H9 (cell line): ENCODE results near the gene PRKACB. TPM values are rescaled to one million over a fixed set of nuclear protein-coding genes. Genes with fewer than 3 reads are reported as not detected.
A peak's percentile ranks its signal among the peaks of the same experiment; 100 is the strongest.
"Not testable (repeated sequence)": the region's sequence is repeated elsewhere in the genome, so short reads cannot be mapped to it uniquely, and the experiment has no call there.

Experiments
- DNase-seq: peaks from one replicate; pipeline ENCODE4 v3.0.0-alpha.2; 2017
- H2AFZ ChIP-seq: one replicate; pipeline ENCODE4 v1.6.1; 2013; ENCODE audit warnings: mild to moderate bottlenecking, low read length, control low read depth, moderate library complexity
- H2AK5ac ChIP-seq: 2 replicates; pipeline ENCODE4 v1.6.1; 2013; ENCODE audit warnings: low read length, control low read depth, mixed read lengths; ENCODE audit not compliant: insufficient read length
- H2BK120ac ChIP-seq: one replicate; pipeline ENCODE4 v1.6.1; 2013; ENCODE audit warnings: low read depth, mild to moderate bottlenecking, low read length, control low read depth, inconsistent platforms; ENCODE audit not compliant: poor library complexity, severe bottlenecking
- H2BK12ac ChIP-seq: 2 replicates; pipeline ENCODE4 v1.6.1; 2013; ENCODE audit warnings: low read length, control low read depth, mixed read lengths, low read depth; ENCODE audit not compliant: insufficient read length
- H2BK15ac ChIP-seq: 2 replicates; pipeline ENCODE4 v1.6.1; 2013; ENCODE audit warnings: low read depth, low read length, control low read depth
- H2BK20ac ChIP-seq: one replicate; pipeline ENCODE4 v1.6.1; 2013; ENCODE audit warnings: low read depth, mild to moderate bottlenecking, low read length, control low read depth, inconsistent platforms; ENCODE audit not compliant: poor library complexity, severe bottlenecking
- H2BK5ac ChIP-seq: 2 replicates; pipeline ENCODE4 v1.6.1; 2013; ENCODE audit warnings: low read length, control low read depth, mixed read lengths; ENCODE audit not compliant: insufficient read length
- H3K14ac ChIP-seq: 2 replicates; pipeline ENCODE4 v1.6.1; 2013; ENCODE audit warnings: low read length, control low read depth; ENCODE audit not compliant: insufficient read depth
- H3K18ac ChIP-seq: 2 replicates; pipeline ENCODE4 v1.6.1; 2013; ENCODE audit warnings: low read depth, mild to moderate bottlenecking, mixed read lengths, low read length, control low read depth; ENCODE audit not compliant: insufficient read length
- H3K23ac ChIP-seq: 2 replicates; pipeline ENCODE4 v1.6.1; 2013; ENCODE audit warnings: low read length, control low read depth, mixed read lengths, low read depth; ENCODE audit not compliant: insufficient read length
- H3K23me2 ChIP-seq: 2 replicates; pipeline ENCODE4 v1.6.1; 2013; ENCODE audit warnings: low read depth, mild to moderate bottlenecking, mixed read lengths, low read length, control low read depth; ENCODE audit not compliant: insufficient read length, poor library complexity, severe bottlenecking
- H3K27ac ChIP-seq: 2 replicates; pipeline ENCODE4 v1.5.1; 2013; ENCODE audit warnings: low read length, control low read depth, mixed read lengths, low read depth; ENCODE audit not compliant: insufficient read length
- H3K27me3 ChIP-seq: 2 replicates; pipeline ENCODE4 v1.6.1; 2013; ENCODE audit warnings: low read length, control low read depth, inconsistent platforms; ENCODE audit not compliant: insufficient read depth
- H3K4ac ChIP-seq: 2 replicates; pipeline ENCODE4 v1.6.1; 2013; ENCODE audit warnings: low read depth, mild to moderate bottlenecking, control low read depth, inconsistent platforms, low read length, moderate library complexity
- H3K4me1 ChIP-seq: 2 replicates; pipeline ENCODE4 v1.6.1; 2013; ENCODE audit warnings: low read length, control low read depth, inconsistent platforms; ENCODE audit not compliant: insufficient read depth
- H3K4me2 ChIP-seq: 2 replicates; pipeline ENCODE4 v1.6.1; 2013; ENCODE audit warnings: low read length, control low read depth, mixed read lengths; ENCODE audit not compliant: insufficient read length, insufficient read depth
- H3K56ac ChIP-seq: 2 replicates; pipeline ENCODE4 v1.6.1; 2013; ENCODE audit warnings: low read depth, mild to moderate bottlenecking, mixed read lengths, low read length, control low read depth; ENCODE audit not compliant: insufficient read length
- H3K79me1 ChIP-seq: 2 replicates; pipeline ENCODE4 v1.6.1; 2013; ENCODE audit warnings: low read depth, mild to moderate bottlenecking, moderate library complexity, low read length, control low read depth, inconsistent platforms; ENCODE audit not compliant: insufficient read depth, poor library complexity, severe bottlenecking
- H3K79me2 ChIP-seq: 2 replicates; pipeline ENCODE4 v1.6.1; 2013; ENCODE audit warnings: low read length, control low read depth, inconsistent platforms; ENCODE audit not compliant: insufficient read depth
- H3K9ac ChIP-seq: 2 replicates; pipeline ENCODE4 v1.6.1; 2013; ENCODE audit warnings: low read length, control low read depth, mixed read lengths; ENCODE audit not compliant: insufficient read length; ENCODE audit errors: extremely low read depth
- H3K9me3 ChIP-seq: one replicate; pipeline ENCODE4 v1.6.1; 2013; ENCODE audit warnings: low read depth, low read length, inconsistent platforms; ENCODE audit not compliant: control insufficient read depth
- H3T11ph ChIP-seq: one replicate; pipeline ENCODE4 v1.6.1; 2013; ENCODE audit warnings: mild to moderate bottlenecking, low read length, control low read depth, inconsistent platforms
- H4K20me1 ChIP-seq: one replicate; pipeline ENCODE4 v1.6.1; 2013; ENCODE audit not compliant: control insufficient read depth, insufficient read length, insufficient read depth
- H4K5ac ChIP-seq: 2 replicates; pipeline ENCODE4 v1.6.1; 2013; ENCODE audit warnings: low read depth, mild to moderate bottlenecking, mixed read lengths, low read length, control low read depth; ENCODE audit not compliant: insufficient read length
- H4K8ac ChIP-seq: replicated peaks from 2 replicates; pipeline ENCODE4 v1.6.1; 2013; ENCODE audit warnings: low read length, control low read depth, mixed read lengths, low read depth; ENCODE audit not compliant: insufficient read length
- H4K91ac ChIP-seq: 2 replicates; pipeline ENCODE4 v1.6.1; 2013; ENCODE audit warnings: low read depth, mild to moderate bottlenecking, moderate library complexity, mixed read lengths, low read length, control low read depth; ENCODE audit not compliant: insufficient read length
- H3K27ac Mint-ChIP-seq, 3 experiments: 2 replicates in 2 of 3; 3 replicates in 1 of 3; pipeline ENCODE4 v1.8.0; 2020 to 2021; ENCODE audit warnings: mixed read lengths in 3 of 3, mild to moderate bottlenecking in 1 of 3, moderate library complexity in 1 of 3
- H3K27me3 Mint-ChIP-seq: 2 replicates; pipeline ENCODE4 v1.8.0; 2021; ENCODE audit warnings: low read depth, mild to moderate bottlenecking, moderate library complexity, mixed read lengths
- H3K36me3 Mint-ChIP-seq, 3 experiments: 2 replicates in 2 of 3; 3 replicates in 1 of 3; pipeline ENCODE4 v1.8.0; 2020 to 2021; ENCODE audit warnings: low read depth in 3 of 3, mixed read lengths in 3 of 3; ENCODE audit not compliant: insufficient read depth in 1 of 3
- H3K4me1 Mint-ChIP-seq, 2 experiments: 2 replicates each; pipeline ENCODE4 v1.8.0; 2020; ENCODE audit warnings: mixed read lengths in 2 of 2
- H3K4me3 Mint-ChIP-seq, 2 experiments: 2 replicates in 1 of 2; 3 replicates in 1 of 2; pipeline ENCODE4 v1.8.0; 2020 to 2021; ENCODE audit warnings: mild to moderate bottlenecking in 2 of 2, mixed read lengths in 2 of 2, moderate library complexity in 1 of 2
- H3K9me3 Mint-ChIP-seq, 2 experiments: 2 replicates in 1 of 2; 3 replicates in 1 of 2; pipeline ENCODE4 v1.8.0; 2020; ENCODE audit warnings: mild to moderate bottlenecking in 2 of 2, mixed read lengths in 2 of 2, moderate library complexity in 1 of 2
- WGBS: extraction: QIAGEN DNeasy Blood & Tissue Kit; methylation state at CpG from one replicate; pipeline ENCODE4 v1.1.7; 2013; ENCODE audit warnings: missing lambda C conversion rate, low lambda C conversion rate, mixed read lengths; ENCODE audit not compliant: insufficient read length; ENCODE audit errors: extremely low coverage; 5-methylcytosine and 5-hydroxymethylcytosine counted together
- total RNA-seq: library from RNA; stranded (reverse); gene quantifications from 2 replicates; pipeline ENCODE4 v1.2.1, GENCODE V29; 2021
- TF ChIP-seq, protein P1 (sequence below): fragments of 200-600 bp; sonication (generic); conservative IDR thresholded peaks from 3 replicates; pipeline ENCODE4 v1.8.0; 2021; ENCODE audit warnings: antibody characterized with exemption, mild to moderate bottlenecking

The PRKACB gene
- total RNA-seq, 1 experiment from 2014 or later, result 20.7 TPM

DNA sequence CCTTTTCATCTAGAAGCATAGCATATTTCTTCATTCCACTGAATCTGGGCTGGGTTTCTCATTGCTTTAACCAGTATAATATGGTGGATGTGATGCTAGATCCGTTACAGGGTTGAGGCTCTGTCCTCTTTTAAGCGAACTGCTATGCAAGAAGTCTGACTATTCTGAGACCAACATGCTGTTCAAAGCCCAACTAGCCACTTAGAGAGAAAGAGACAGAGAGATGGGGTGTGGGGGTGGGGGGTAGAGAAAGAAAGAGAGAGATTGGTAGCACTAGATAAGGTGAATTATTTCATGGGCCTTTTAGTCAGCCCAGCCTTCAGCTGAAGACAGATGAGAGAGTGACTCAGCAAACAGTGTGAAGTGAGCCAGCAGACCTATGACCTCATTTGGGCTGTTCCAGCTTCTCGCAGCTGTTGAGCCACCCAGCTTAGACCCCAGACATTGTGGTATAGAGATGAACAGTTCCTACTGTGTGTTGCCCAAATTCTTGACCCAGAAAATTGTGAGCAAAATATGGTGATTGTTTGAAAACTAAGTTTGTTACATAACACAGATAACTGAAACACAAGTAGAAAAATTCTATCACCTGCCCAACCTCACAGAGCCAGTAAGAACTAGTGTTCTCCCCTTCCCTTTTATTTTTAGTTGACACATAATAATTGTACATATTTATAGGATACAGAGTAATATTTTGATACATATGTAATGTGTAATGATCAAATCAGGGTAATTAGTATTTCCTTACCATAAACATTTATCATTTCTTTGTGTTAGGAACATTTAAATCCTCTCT lies 40.7 kb upstream of the PRKACB start:
- Histone ChIP-seq H3T11ph (no peak overlapping the region), H2BK5ac (peak overlapping the region; percentile 39), H3K23ac (no peak overlapping the region), H2BK12ac (no peak overlapping the region), H3K79me1 (no peaks in the 10 kb centered on the region), H4K20me1 (no peaks in the 10 kb centered on the region), H2BK15ac (no peak overlapping the region), H3K23me2 (no peaks in the 10 kb centered on the region), H3K27ac (no peak overlapping the region), H3K4me2 (no peak overlapping the region), H3K4me1 (no peaks in the 10 kb centered on the region; the same call in 1 of the 2 replicates), H3K79me2 (no peaks in the 10 kb centered on the region), H4K91ac (no peak overlapping the region), H2AFZ (no peak overlapping the region), H4K8ac (no peak overlapping the region), H3K18ac (no peak overlapping the region), H3K9me3 (no peaks in the 10 kb centered on the region), H3K14ac (peak overlapping the region; percentile 31; the same call in 1 of the 2 replicates), H2BK20ac (no peak overlapping the region), H3K4ac (no peak overlapping the region), H3K9ac (no peak overlapping the region), H2AK5ac (no peak overlapping the region), H4K5ac (no peak overlapping the region), H3K27me3 (no peaks in the 10 kb centered on the region), H3K56ac (no peak overlapping the region), H2BK120ac (no peak overlapping the region)
- H3K4me3 Mint-ChIP-seq, result no peak overlapping the region
- TF ChIP-seq, protein P1, sequence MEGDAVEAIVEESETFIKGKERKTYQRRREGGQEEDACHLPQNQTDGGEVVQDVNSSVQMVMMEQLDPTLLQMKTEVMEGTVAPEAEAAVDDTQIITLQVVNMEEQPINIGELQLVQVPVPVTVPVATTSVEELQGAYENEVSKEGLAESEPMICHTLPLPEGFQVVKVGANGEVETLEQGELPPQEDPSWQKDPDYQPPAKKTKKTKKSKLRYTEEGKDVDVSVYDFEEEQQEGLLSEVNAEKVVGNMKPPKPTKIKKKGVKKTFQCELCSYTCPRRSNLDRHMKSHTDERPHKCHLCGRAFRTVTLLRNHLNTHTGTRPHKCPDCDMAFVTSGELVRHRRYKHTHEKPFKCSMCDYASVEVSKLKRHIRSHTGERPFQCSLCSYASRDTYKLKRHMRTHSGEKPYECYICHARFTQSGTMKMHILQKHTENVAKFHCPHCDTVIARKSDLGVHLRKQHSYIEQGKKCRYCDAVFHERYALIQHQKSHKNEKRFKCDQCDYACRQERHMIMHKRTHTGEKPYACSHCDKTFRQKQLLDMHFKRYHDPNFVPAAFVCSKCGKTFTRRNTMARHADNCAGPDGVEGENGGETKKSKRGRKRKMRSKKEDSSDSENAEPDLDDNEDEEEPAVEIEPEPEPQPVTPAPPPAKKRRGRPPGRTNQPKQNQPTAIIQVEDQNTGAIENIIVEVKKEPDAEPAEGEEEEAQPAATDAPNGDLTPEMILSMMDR, result no peak
- WGBS, result no CpG with 5 or more reads among the region's 3 CpGs
- peak overlapping the region; percentile 14 to 95 (median 94); a peak in 6 of 7 replicates for H3K27ac Mint-ChIP-seq
- DNase-seq, result peak; percentile 46
- H3K9me3 Mint-ChIP-seq, result peaks cover 8 to 9% of the 10 kb centered on the region in 2 experiments; a peak in 4 of 5 replicates
- H3K36me3 Mint-ChIP-seq, result peaks cover 0 to 12% (median 11%) of the 10 kb centered on the region in 3 experiments; a peak in 6 of 7 replicates
- peaks cover 25 to 31% of the 10 kb centered on the region in 2 experiments for H3K4me1 Mint-ChIP-seq
- H3K27me3 Mint-ChIP-seq, result no peaks in the 10 kb centered on the region

- H3K27ac ChIP-seq, H3K4me2 ChIP-seq: not testable (repeated sequence)
These were observed 36.5 kb upstream of the PRKACB start for GRCh38 chr1:84107538-84107937.

More at GRCh38 chr1:84107538-84107937, 36.5 kb upstream of the PRKACB start:
- not testable (repeated sequence) for H3K23ac ChIP-seq, DNase-seq, H2BK12ac ChIP-seq, H2BK5ac ChIP-seq, H3K27me3 ChIP-seq, H3K9me3 Mint-ChIP-seq, H2BK15ac ChIP-seq, H3K27me3 Mint-ChIP-seq, H2BK120ac ChIP-seq, H4K20me1 ChIP-seq, H3T11ph ChIP-seq, H3K23me2 ChIP-seq, H2AFZ ChIP-seq, H3K18ac ChIP-seq, H3K56ac ChIP-seq, H3K4me1 ChIP-seq, H3K9ac ChIP-seq, H4K91ac ChIP-seq, H3K14ac ChIP-seq, H3K27ac Mint-ChIP-seq, H2BK20ac ChIP-seq, H2AK5ac ChIP-seq, H3K79me2 ChIP-seq, H3K79me1 ChIP-seq, H3K9me3 ChIP-seq, H3K4ac ChIP-seq, H4K8ac ChIP-seq, H4K5ac ChIP-seq, H3K4me3 Mint-ChIP-seq
- peaks cover 25 to 26% of the 10 kb centered on the region in 2 experiments for H3K4me1 Mint-ChIP-seq
- WGBS, result no CpG with 5 or more reads among the region's 1 CpG
- H3K36me3 Mint-ChIP-seq, result peaks cover 0 to 12% (median 11%) of the 10 kb centered on the region in 3 experiments; a peak in 6 of 7 replicates
